ENCODE results near the gene AMBRA1. TPM values are rescaled to one million over a fixed set of nuclear protein-coding genes. Genes with fewer than 3 reads are reported as not detected.

The AMBRA1 gene
- total and polyA plus RNA-seq, 2 of the 8 experiments (the other 6 are each of a cell fraction or from before 2014, with no cell fraction given), result 14.2 to 37.4 TPM

DNA sequence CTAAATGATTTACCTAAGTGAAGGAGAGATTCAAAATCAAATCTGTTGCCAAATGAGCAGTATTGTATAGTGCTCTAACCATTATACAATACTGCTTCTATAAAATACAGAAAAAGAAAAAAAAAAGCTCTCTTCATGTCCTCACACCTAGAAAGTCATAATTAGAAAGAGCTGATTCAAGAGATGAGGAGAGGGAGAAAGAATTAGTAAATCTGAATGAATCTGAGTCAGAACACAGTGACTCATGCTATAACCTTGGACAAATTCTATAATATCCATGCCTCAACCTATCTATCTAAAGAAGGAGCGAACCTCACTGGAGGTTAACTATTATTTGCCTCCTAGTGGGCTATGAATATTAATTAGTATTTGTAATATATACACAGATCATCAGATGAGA lies 29.4 kb downstream of the AMBRA1 start:
- Histone ChIP-seq H3K27ac (ENCODE audit: low read depth, low read length) (no peak overlapping the region), H3K14ac (ENCODE audit: insufficient read length) (no peak overlapping the region), H3K79me1 (ENCODE audit: low read depth, low read length) (no peaks in the 10 kb centered on the region; the same call in 1 of the 2 replicates), H2BK5ac (ENCODE audit: low read depth, low read length) (no peak overlapping the region), H3K9ac (replicated peaks in 1 of 4; ENCODE audit: extremely low read depth in 1 of 4, low read depth in 3 of 4, low read length in 3 of 4) (no peak overlapping the region), H3K9me3 (ENCODE audit: insufficient read depth in 2 of 2, low read depth in 1 of 2, low read length in 1 of 2) (no peaks in the 10 kb centered on the region), H3K4ac (replicated peaks; ENCODE audit: insufficient read length, low read depth, low read length) (no peak overlapping the region), H4K20me1 (replicated peaks in 1 of 2; ENCODE audit: control insufficient read depth in 1 of 2, insufficient read depth in 2 of 2, low read length in 2 of 2) (no peaks in the 10 kb centered on the region), H4K8ac (ENCODE audit: extremely low read depth, insufficient read depth, low read length) (no peak overlapping the region), H3K4me2 (ENCODE audit: insufficient read depth in 1 of 2, low read depth in 2 of 2, low read length in 2 of 2) (no peak overlapping the region), H3K79me2 (ENCODE audit: control insufficient read depth in 1 of 2, insufficient read depth in 2 of 2, low read length in 2 of 2) (peaks cover 0 to 67% of the 10 kb centered on the region in 2 experiments; a peak in 2 of 4 replicates), H4K5ac (ENCODE audit: insufficient read length, low read depth, low read length) (no peak overlapping the region), H3K4me1 (replicated peaks in 1 of 4; ENCODE audit: control insufficient read depth in 3 of 4, insufficient read depth in 4 of 4, low read length in 3 of 4) (no peaks in the 10 kb centered on the region; a peak in 1 of 7 replicates), H2BK120ac (replicated peaks; ENCODE audit: low read depth, low read length) (no peak overlapping the region), H3K36me3 (ENCODE audit: control insufficient read depth in 2 of 4, insufficient read depth in 4 of 4, low read length in 3 of 4) (no peaks in the 10 kb centered on the region), H3K23ac (ENCODE audit: insufficient read length) (no peak overlapping the region), H3K27me3 (replicated peaks in 1 of 4; ENCODE audit: control insufficient read depth in 3 of 4, extremely low read depth in 1 of 4, insufficient read depth in 3 of 4, low read length in 3 of 4) (no peaks in the 10 kb centered on the region), H2BK20ac (ENCODE audit: low read length) (no peak overlapping the region), H3K23me2 (ENCODE audit: low read depth, low read length) (no peaks in the 10 kb centered on the region), H2AFZ (ENCODE audit: low read length) (no peak overlapping the region), H2BK12ac (ENCODE audit: low read depth, low read length) (no peak overlapping the region), H3K4me3 (ENCODE audit: extremely low read depth in 1 of 4, insufficient read depth in 2 of 4, low read depth in 3 of 4, low read length in 4 of 4) (no peak overlapping the region), H3K56ac (replicated peaks; ENCODE audit: insufficient read length, low read depth, low read length) (no peak overlapping the region), H2AK5ac (ENCODE audit: low read depth, low read length) (no peak overlapping the region), H2BK15ac (ENCODE audit: low read length) (no peak overlapping the region), H3K18ac (ENCODE audit: extremely low read depth, low read length) (no peak overlapping the region), H4K91ac (replicated peaks; ENCODE audit: insufficient read length, low read length) (no peak overlapping the region)
- ChIA-PET POLR2A (ENCODE audit: partially characterized antibody) (no interaction called here), CTCF (ENCODE audit: partially characterized antibody) (interaction anchor here (0.6 kb wide), 1 partner anchor 155 kb away, joined by 3 read pairs; no protein-coding TSS in a partner anchor)
- FAIRE-seq (no peak), DNase-seq (ENCODE audit: low read depth in 1 of 2, low spot score in 2 of 2) (no peak)
- no peak for TF ChIP-seq HDAC2 (IDR thresholded peaks at IDR 0.05; ENCODE audit: borderline replicate concordance in 1 of 2, low read depth in 2 of 2, low read length in 2 of 2)
- no peak for TF ChIP-seq POLR2AphosphoS5 (IDR thresholded peaks at IDR 0.05; ENCODE audit: low read depth, low read length)
- 95% methylated on average over 1 of the region's 1 CpG; no CpG with 5 or more reads in 1 of the 2 experiments for WGBS, 2 experiments (ENCODE audit: extremely low coverage in 1 of 2, insufficient coverage in 1 of 2, insufficient read length in 1 of 2, insufficient replicate concordance in 2 of 2, low coverage in 1 of 2, low lambda C conversion rate in 2 of 2, missing lambda C conversion rate in 1 of 2)

Data from H1 (cell line).